Lower lobe of right lung (tissue), 2 donors: ENCODE data around the gene OMP. TPM values are rescaled to one million over a fixed set of nuclear protein-coding genes. Genes with fewer than 3 reads are reported as not detected.
A peak's percentile ranks its signal among the peaks of the same experiment; 100 is the strongest.
"Not testable (repeated sequence)": the region's sequence is repeated elsewhere in the genome, so short reads cannot be mapped to it uniquely, and the experiment has no call there.

Experiments
- ATAC-seq, 2 donors: fragments of 200-7000 bp; cut with Tn5 transposase; one replicate each; pipeline ENCODE4 v1.9.1; 2020 to 2022; ENCODE audit warnings: mild to moderate bottlenecking in 2 of 2, moderate library complexity in 2 of 2
- DNase-seq: peaks from one replicate; pipeline ENCODE4 v3.0.0-alpha.2; 2020
- H3K27ac ChIP-seq: fragments of 200-600 bp; one replicate; pipeline ENCODE4 v1.8.0; 2022
- H3K27me3 ChIP-seq: fragments of 200-600 bp; one replicate; pipeline ENCODE4 v1.8.0; 2022; ENCODE audit warnings: low read depth
- H3K36me3 ChIP-seq: fragments of 200-600 bp; one replicate; pipeline ENCODE4 v1.8.0; 2022; ENCODE audit warnings: mild to moderate bottlenecking
- H3K4me1 ChIP-seq: fragments of 200-600 bp; one replicate; pipeline ENCODE4 v1.8.0; 2022
- H3K4me3 ChIP-seq: fragments of 200-600 bp; one replicate; pipeline ENCODE4 v1.8.0; 2022; ENCODE audit warnings: mild to moderate bottlenecking
- H3K9me3 ChIP-seq: fragments of 200-600 bp; one replicate; pipeline ENCODE4 v1.8.0; 2022
- CTCF ChIP-seq: fragments of 200-600 bp; IDR thresholded peaks from one replicate; pipeline ENCODE4 v1.8.0; 2022; ENCODE audit warnings: antibody characterized with exemption, mild to moderate bottlenecking
- intact Hi-C: fragments of 100-400 bp; cut with DNase I; formaldehyde crosslinking; loops from one replicate; pipeline ENCODE4 v1.11.0; 2022
- total RNA-seq: library from RNA; stranded (reverse); fragmentation: NEBNext Ultra II Directional; extraction: Animal tissue kit (Norgen Biotek cat#: 25700); gene quantifications from one replicate; pipeline ENCODE4 v1.2.1, GENCODE V29; 2021
- donor health status: DM: no; HTN: yes; CAD: no; lungs with severe emphysema.

OMP gene
- total RNA-seq, 1 donor from 2014 or later = not detected

GRCh38 chr11:77093987-77094840, 8.4 kb upstream of the OMP start:
- no peak overlapping the region for H3K27ac ChIP-seq
- intact Hi-C loops = no loop called here
- ATAC-seq = no peak
- no peaks in the 10 kb centered on the region for H3K27me3 ChIP-seq
- H3K9me3 ChIP-seq = no peaks in the 10 kb centered on the region
- H3K4me1 ChIP-seq = no peaks in the 10 kb centered on the region
- peak; percentile 18 for DNase-seq
- no peak for TF ChIP-seq CTCF
- no peak overlapping the region for H3K4me3 ChIP-seq
- no peaks in the 10 kb centered on the region for H3K36me3 ChIP-seq

- no peaks in the 10 kb centered on the region for H3K27me3 ChIP-seq
- H3K4me1 ChIP-seq = no peaks in the 10 kb centered on the region
- DNase-seq = peak; percentile 32
- intact Hi-C loops = no loop called here
- TF ChIP-seq CTCF = no peak
- no peak overlapping the region for H3K27ac ChIP-seq
- no peak for ATAC-seq
- H3K9me3 ChIP-seq = no peaks in the 10 kb centered on the region
- no peaks in the 10 kb centered on the region for H3K36me3 ChIP-seq
- no peak overlapping the region for H3K4me3 ChIP-seq
Observed at GRCh38 chr11:77094841-77095365, 7.7 kb upstream of the OMP start.

- DNase-seq (peak; percentile 21), ATAC-seq (no peak)
- no peaks in the 10 kb centered on the region for H3K27me3 ChIP-seq
- intact Hi-C loops = no loop called here
- no peaks in the 10 kb centered on the region for H3K4me1 ChIP-seq
- H3K9me3 ChIP-seq = no peaks in the 10 kb centered on the region
- no peak overlapping the region for H3K4me3 ChIP-seq
- no peak for TF ChIP-seq CTCF
- H3K36me3 ChIP-seq = no peaks in the 10 kb centered on the region
- no peak overlapping the region for H3K27ac ChIP-seq
Observed at GRCh38 chr11:77095551-77096490, 6.8 kb upstream of the OMP start.

DNA sequence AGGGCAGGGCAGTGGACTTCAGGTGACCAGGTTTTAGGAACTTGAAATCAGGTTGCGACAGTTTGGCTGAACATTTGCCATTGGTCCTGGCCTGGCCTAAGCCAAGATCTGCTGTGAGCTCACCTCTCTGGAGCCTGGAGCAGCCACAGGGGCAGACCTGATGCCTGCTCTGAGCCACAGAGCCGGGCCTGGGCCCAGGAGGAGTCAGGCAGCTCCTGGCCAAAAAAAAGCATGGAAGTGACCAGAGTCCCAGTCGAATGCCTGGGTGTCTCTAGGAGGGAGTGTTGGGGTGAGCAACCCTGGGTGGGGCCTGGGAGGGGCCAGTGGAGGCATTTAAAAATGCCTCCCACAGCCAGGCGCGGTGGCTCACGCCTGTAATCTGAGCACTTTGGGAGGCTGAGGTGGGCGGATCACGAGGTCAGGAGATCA, 6.0 kb upstream of the OMP start:
- H3K4me1 ChIP-seq = no peaks in the 10 kb centered on the region
- no peak overlapping the region for H3K4me3 ChIP-seq
- no peak overlapping the region for H3K27ac ChIP-seq
- TF ChIP-seq CTCF = no peak
- no peaks in the 10 kb centered on the region for H3K36me3 ChIP-seq
- intact Hi-C loops = no loop called here
- H3K27me3 ChIP-seq = no peaks in the 10 kb centered on the region
- no peak for ATAC-seq
- H3K9me3 ChIP-seq = no peaks in the 10 kb centered on the region
- peak; percentile 19 for DNase-seq

- H3K9me3 ChIP-seq, H3K36me3 ChIP-seq, intact Hi-C loops, DNase-seq, H3K27ac ChIP-seq, H3K4me3 ChIP-seq, ATAC-seq, H3K27me3 ChIP-seq, H3K4me1 ChIP-seq: not testable (repeated sequence)
Observed at GRCh38 chr11:77097180-77097579, 5.5 kb upstream of the OMP start.
